Measurements from ENCODE around the gene TOM1L1.

Gene TOM1L1

GRCh38 chr17:54899201-54899600 lies 1.5 kb upstream of the TOM1L1 start:
- no peak for TF ChIP-seq CTCF (IDR thresholded peaks at IDR 0.05)
- no peak overlapping the region for H3K4me3 ChIP-seq (ENCODE audit: low read depth in 1 of 2, low read length in 1 of 2)
- no peaks in the 10 kb centered on the region for H3K36me3 ChIP-seq
- peaks cover 46% of the 10 kb centered on the region for H3K27me3 ChIP-seq
- H3K4me1 ChIP-seq (ENCODE audit: control insufficient read depth in 1 of 2, insufficient read depth in 1 of 2, low read depth in 1 of 2, low read length in 1 of 2), result peaks cover 0 to 8% of the 10 kb centered on the region in 2 experiments
- no peak overlapping the region for H3K27ac ChIP-seq
- H3K9me3 ChIP-seq, result no peaks in the 10 kb centered on the region

- peaks cover 46% of the 10 kb centered on the region for H3K27me3 ChIP-seq
- H3K4me1 ChIP-seq (ENCODE audit: control insufficient read depth in 1 of 2, insufficient read depth in 1 of 2, low read depth in 1 of 2, low read length in 1 of 2), result peaks cover 0 to 8% of the 10 kb centered on the region in 2 experiments
- H3K36me3 ChIP-seq, result no peaks in the 10 kb centered on the region
- no peaks in the 10 kb centered on the region for H3K9me3 ChIP-seq
- TF ChIP-seq CTCF (IDR thresholded peaks at IDR 0.05), result no peak
- no peak overlapping the region for H3K4me3 ChIP-seq (ENCODE audit: low read depth in 1 of 2, low read length in 1 of 2)
- no peak overlapping the region for H3K27ac ChIP-seq
Observed at GRCh38 chr17:54899721-54900456, 763 bp upstream of the TOM1L1 start.

- H3K4me3 ChIP-seq (ENCODE audit: low read depth in 1 of 2, low read length in 1 of 2), result no peak overlapping the region
- no peak overlapping the region for H3K27ac ChIP-seq
- H3K9me3 ChIP-seq, result no peaks in the 10 kb centered on the region
- peaks cover 46% of the 10 kb centered on the region for H3K27me3 ChIP-seq
- H3K36me3 ChIP-seq, result no peaks in the 10 kb centered on the region
- TF ChIP-seq CTCF (IDR thresholded peaks at IDR 0.05), result no peak
- H3K4me1 ChIP-seq (ENCODE audit: control insufficient read depth in 1 of 2, insufficient read depth in 1 of 2, low read depth in 1 of 2, low read length in 1 of 2), result peaks cover 0 to 8% of the 10 kb centered on the region in 2 experiments
Observed at GRCh38 chr17:54901230-54901822, 674 bp downstream of the TOM1L1 start.

- H3K27ac ChIP-seq, result no peak overlapping the region
- H3K4me3 ChIP-seq (ENCODE audit: low read depth in 1 of 2, low read length in 1 of 2), result no peak overlapping the region
- H3K4me1 ChIP-seq (ENCODE audit: control insufficient read depth in 1 of 2, insufficient read depth in 1 of 2, low read depth in 1 of 2, low read length in 1 of 2), result peaks cover 0 to 8% of the 10 kb centered on the region in 2 experiments
- peaks cover 46% of the 10 kb centered on the region for H3K27me3 ChIP-seq
- no peaks in the 10 kb centered on the region for H3K36me3 ChIP-seq
- TF ChIP-seq CTCF (IDR thresholded peaks at IDR 0.05), result no peak
- no peaks in the 10 kb centered on the region for H3K9me3 ChIP-seq
Observed at GRCh38 chr17:54902017-54902416, 1.4 kb downstream of the TOM1L1 start.

GRCh38 chr17:54902611-54903010 lies 2.0 kb downstream of the TOM1L1 start:
- Histone ChIP-seq H3K27ac (no peak overlapping the region), H3K9me3 (no peaks in the 10 kb centered on the region), H3K27me3 (peaks cover 44% of the 10 kb centered on the region), H3K4me1 (ENCODE audit: control insufficient read depth in 1 of 2, insufficient read depth in 1 of 2, low read depth in 1 of 2, low read length in 1 of 2) (peaks cover 0 to 8% of the 10 kb centered on the region in 2 experiments), H3K4me3 (ENCODE audit: low read depth in 1 of 2, low read length in 1 of 2) (no peak overlapping the region), H3K36me3 (no peaks in the 10 kb centered on the region)
- TF ChIP-seq CTCF (IDR thresholded peaks at IDR 0.05), result no peak
